HG03066 (cell line): ENCODE measurements around the gene SIRPA.

Experiments used
- ATAC-seq: cut with Tn5 transposase; IDR thresholded peaks from one replicate; pipeline ENCODE4 v1.9.1; 2021; ENCODE audit warnings: low read depth; ENCODE audit not compliant: unreplicated experiment

Gene SIRPA

DNA sequence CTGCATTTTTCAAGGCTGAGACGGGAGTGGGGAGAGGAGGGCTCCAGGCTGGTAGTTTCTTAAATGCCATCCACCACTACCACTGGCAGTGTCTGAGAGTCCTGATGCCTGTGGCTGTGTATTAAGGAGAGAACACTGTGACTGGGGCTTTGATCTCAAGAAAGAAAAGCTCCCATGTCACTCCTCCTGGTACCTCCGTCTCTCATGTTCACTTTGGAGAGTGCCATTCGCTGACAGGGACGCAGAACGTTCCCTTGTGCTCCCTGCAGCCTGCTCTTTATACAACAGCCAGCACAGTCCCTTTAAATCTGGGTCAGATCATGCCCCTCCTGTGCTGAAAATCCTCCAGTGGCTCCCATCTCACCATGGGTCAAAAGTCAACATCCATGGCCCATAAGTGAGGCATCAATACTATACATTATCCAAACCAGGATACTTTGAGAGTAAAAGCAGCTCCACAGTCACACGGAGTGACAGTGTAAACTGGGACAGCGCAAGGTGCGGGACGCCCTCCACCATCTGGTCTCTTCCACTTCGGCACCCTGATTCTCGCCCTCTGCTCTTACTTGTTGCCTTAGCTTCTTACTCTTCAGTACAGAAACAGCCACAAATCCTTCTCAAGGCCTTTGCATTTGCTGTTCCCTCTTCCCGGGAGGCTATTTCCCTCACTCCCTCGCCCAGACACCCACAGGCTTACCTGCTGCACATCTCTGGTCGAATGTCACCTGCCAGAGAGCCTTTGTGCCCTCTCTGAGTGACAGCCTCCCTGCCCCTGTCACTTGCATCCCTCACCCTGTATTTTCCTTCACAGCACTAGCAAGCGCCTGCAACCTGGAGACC lies 78.6 kb downstream of the SIRPA start:
- no peak for ATAC-seq

DNA sequence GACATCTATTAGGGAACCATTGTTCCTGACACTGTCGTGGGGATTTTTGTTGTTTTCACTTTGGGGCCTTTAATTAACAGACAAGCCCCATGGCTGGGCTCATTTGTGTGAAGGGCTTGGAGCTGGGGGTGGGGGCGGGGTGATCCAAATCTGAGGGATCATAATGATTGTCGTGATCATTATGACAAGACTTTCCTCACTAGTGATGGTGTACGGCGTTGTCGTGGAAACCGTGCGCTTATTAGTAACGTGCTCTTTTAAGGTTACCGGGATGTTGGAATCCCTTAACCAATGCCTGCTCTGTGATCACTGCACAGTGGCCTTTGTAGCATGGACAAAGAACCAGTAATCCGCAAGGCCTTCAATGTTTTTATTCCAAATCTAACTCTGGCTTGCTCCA lies 80.1 kb downstream of the SIRPA start:
- ATAC-seq, result no peak

DNA sequence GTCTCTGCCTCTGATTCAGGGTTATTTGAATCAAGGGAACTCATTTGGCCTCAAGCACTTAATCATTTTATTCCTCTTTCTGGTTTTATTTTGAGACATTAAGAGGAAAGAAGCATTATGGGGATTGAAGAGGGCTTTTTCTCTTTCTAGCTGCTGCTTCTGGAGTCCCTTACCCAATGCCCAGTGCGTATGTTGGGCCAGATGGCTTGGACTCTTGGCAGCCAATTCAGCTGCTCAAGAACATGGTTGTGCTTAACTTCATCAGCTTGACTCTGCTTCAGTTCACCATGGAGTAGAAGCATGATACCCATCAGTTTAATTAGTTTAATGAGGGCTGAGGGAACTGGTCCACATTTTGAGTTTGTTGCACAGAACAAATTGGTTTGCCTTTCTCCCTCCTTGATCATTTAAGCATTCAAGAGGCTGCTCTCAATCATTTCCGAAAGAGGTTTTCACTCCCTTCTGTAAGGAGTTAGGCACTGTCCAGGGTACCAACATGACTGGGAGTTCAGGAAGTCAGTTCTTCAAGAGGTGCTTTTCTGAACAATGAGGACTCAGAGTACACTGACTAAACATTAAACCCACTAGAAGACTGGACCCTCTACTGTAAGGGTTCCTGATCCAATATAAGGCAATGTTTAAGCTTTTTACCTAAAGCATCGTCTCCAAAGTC lies 84.0 kb downstream of the SIRPA start:
- ATAC-seq, result no peak

DNA sequence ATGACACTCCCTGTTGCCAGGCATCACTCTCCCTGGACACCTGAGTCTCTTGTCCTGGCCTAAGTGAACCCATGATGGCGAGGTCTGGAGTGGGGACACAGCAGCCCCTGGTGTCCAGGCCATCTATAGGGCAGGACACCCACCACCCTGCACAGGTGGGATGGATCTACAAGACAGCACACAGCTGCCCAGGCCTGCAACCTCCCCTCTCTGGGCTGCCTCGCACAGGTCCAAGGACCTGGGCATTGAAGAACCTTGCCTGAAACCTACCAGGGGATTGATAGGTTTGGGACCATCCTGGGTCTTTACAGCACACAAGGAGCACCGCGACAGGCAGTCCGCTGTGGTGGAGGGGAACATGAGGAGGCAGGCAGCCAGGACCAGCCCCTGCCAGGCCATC lies 87.5 kb downstream of the SIRPA start:
- no peak for ATAC-seq

DNA sequence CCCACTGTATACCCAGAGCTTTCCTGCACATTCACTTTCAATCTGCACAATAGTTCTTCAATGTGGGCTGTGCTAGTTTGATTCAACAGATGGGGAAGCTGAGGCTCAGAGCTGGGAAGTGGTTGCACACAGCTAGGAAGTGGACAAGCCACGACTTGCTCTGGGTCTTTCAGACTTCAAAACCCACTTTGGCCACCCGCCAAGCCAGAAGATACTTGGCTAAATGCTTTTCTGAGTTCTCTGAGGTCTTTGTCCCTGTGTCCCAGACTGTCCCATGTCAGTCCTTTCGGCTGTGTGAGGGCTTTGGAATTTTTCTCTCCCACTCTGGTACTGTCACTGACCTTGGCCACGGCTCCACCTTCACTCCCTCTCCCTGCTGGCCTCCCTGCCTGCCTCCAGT lies 88.1 kb downstream of the SIRPA start:
- no peak for ATAC-seq

DNA sequence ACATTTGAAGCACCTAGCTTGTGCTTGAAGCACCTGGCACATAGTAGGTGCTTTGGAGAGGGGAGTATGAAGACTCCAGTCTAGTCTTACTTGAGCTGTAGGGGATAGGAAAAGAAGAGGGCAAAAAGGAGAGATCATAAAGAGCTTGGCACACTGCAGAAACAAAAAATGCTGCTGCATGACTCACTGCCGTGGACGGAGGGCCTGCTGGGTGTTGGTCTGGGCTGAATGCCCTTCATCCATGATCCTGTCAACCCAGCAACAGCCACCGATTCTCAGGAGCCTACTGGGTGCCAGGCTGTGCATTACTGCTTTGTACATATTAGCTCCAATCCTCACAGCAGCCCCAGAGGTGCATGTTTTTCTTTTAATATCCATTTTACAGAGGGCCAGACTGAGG lies 92.6 kb downstream of the SIRPA start:
- ATAC-seq, result no peak
